Neural progenitor cell (in vitro differentiated cells): ENCODE measurements around the gene STRA6. TPM values are rescaled to one million over a fixed set of nuclear protein-coding genes. Genes with fewer than 3 reads are reported as not detected.

ENCODE experiments used
- DNase-seq: peaks from one replicate; pipeline ENCODE4 v3.0.0-alpha.2; 2016; ENCODE audit warnings: low spot score
- H2AFZ ChIP-seq: fragments of 200-600 bp; sonication (generic); replicated peaks from 2 replicates; pipeline ENCODE4 v1.6.1; 2016; ENCODE audit warnings: antibody characterized with exemption
- H3F3A ChIP-seq: fragments of 200-600 bp; sonication (generic); 2 replicates; pipeline ENCODE4 v1.6.1; 2016; ENCODE audit warnings: antibody characterized with exemption, low read depth
- H3K27ac ChIP-seq: fragments of 200-600 bp; sonication (generic); 2 replicates; pipeline ENCODE4 v1.5.1; 2016; ENCODE audit warnings: mild to moderate bottlenecking
- H3K27me3 ChIP-seq: fragments of 200-600 bp; sonication (generic); 2 replicates; pipeline ENCODE4 v1.6.1; 2016; ENCODE audit warnings: mild to moderate bottlenecking, moderate library complexity
- H3K36me3 ChIP-seq: fragments of 200-600 bp; sonication (generic); 2 replicates; pipeline ENCODE4 v1.5.1; 2016
- H3K4me1 ChIP-seq: fragments of 200-600 bp; sonication (generic); 2 replicates; pipeline ENCODE4 v1.6.1; 2016; ENCODE audit warnings: mixed run types
- H3K4me2 ChIP-seq: fragments of 200-600 bp; sonication (generic); 2 replicates; pipeline ENCODE4 v1.6.1; 2016
- H3K4me3 ChIP-seq: fragments of 200-600 bp; sonication (generic); 2 replicates; pipeline ENCODE4 v1.5.1; 2016
- H3K79me2 ChIP-seq: fragments of 200-600 bp; sonication (generic); 2 replicates; pipeline ENCODE4 v1.6.1; 2016; ENCODE audit warnings: low read depth
- H3K9ac ChIP-seq: fragments of 200-600 bp; sonication (generic); 2 replicates; pipeline ENCODE4 v1.6.1; 2016
- H3K9me3 ChIP-seq: fragments of 200-600 bp; sonication (generic); 2 replicates; pipeline ENCODE4 v1.5.1; 2016; ENCODE audit warnings: low read depth
- H4K20me1 ChIP-seq: fragments of 200-600 bp; sonication (generic); 2 replicates; pipeline ENCODE4 v1.6.1; 2016; ENCODE audit warnings: low read depth
- H3K27ac Mint-ChIP-seq: 3 replicates; pipeline ENCODE4 v1.8.0; 2021; ENCODE audit warnings: mixed read lengths
- H3K27me3 Mint-ChIP-seq: 2 replicates; pipeline ENCODE4 v1.8.0; 2022; ENCODE audit warnings: low read depth, mild to moderate bottlenecking, inconsistent platforms, moderate library complexity, mixed read lengths; ENCODE audit not compliant: insufficient read depth
- H3K36me3 Mint-ChIP-seq: 3 replicates; pipeline ENCODE4 v1.8.0; 2021; ENCODE audit warnings: mixed read lengths
- H3K4me1 Mint-ChIP-seq: 3 replicates; pipeline ENCODE4 v1.8.0; 2021; ENCODE audit warnings: mixed read lengths
- H3K4me3 Mint-ChIP-seq: 3 replicates; pipeline ENCODE4 v1.8.0; 2021; ENCODE audit warnings: mild to moderate bottlenecking, moderate library complexity, mixed read lengths
- H3K9me3 Mint-ChIP-seq: 3 replicates; pipeline ENCODE4 v1.8.0; 2020; ENCODE audit warnings: mixed read lengths
- CTCF ChIP-seq: fragments of 200-600 bp; sonication (generic); IDR thresholded peaks from 2 replicates; pipeline ENCODE4 v1.5.1; 2017; ENCODE audit warnings: antibody characterized with exemption, mild to moderate bottlenecking
- EZH2 ChIP-seq: fragments of 200-600 bp; sonication (generic); IDR thresholded peaks from 2 replicates; pipeline ENCODE4 v1.6.1; 2017; ENCODE audit warnings: antibody characterized with exemption, mild to moderate bottlenecking, moderate library complexity
- EZH2phosphoT487 ChIP-seq: fragments of 200-600 bp; sonication (generic); IDR thresholded peaks from 2 replicates; pipeline ENCODE4 v1.6.1; 2017; ENCODE audit warnings: antibody characterized with exemption
- total RNA-seq: library from RNA; depleted of rRNA; stranded (reverse); fragments of >200 nt; gene quantifications from 2 replicates; pipeline ENCODE4 v1.2.3, GENCODE V29; 2015; ENCODE audit warnings: low replicate concordance

Gene STRA6
- total RNA-seq, 1 donor from 2014 or later = 3.1 TPM

GRCh38 chr15:74217907-74218885 lies 15.6 kb upstream of the STRA6 start:
- Mint-ChIP-seq H3K27ac (peak overlapping the region; percentile 35), H3K9me3 (no peaks in the 10 kb centered on the region), H3K36me3 (no peaks in the 10 kb centered on the region), H3K4me1 (peaks cover 73% of the 10 kb centered on the region), H3K27me3 (peaks cover 22% of the 10 kb centered on the region), H3K4me3 (no peak overlapping the region)
- TF ChIP-seq CTCF = no peak
- no peak for TF ChIP-seq EZH2phosphoT487
- no peak for TF ChIP-seq EZH2
- Histone ChIP-seq H3K4me3 (no peak overlapping the region), H3K36me3 (no peaks in the 10 kb centered on the region), H3K27ac (no peak overlapping the region), H4K20me1 (no peaks in the 10 kb centered on the region), H3K4me1 (peaks cover 64% of the 10 kb centered on the region), H2AFZ (no peak overlapping the region), H3K9me3 (no peaks in the 10 kb centered on the region), H3K79me2 (no peaks in the 10 kb centered on the region), H3F3A (peaks cover 57% of the 10 kb centered on the region), H3K27me3 (peaks cover 32% of the 10 kb centered on the region), H3K9ac (no peak overlapping the region), H3K4me2 (no peak overlapping the region)
- DNase-seq = no peak

GRCh38 chr15:74216949-74217348 lies 14.4 kb upstream of the STRA6 start:
- peaks cover 72% of the 10 kb centered on the region for H3K4me1 Mint-ChIP-seq

DNA sequence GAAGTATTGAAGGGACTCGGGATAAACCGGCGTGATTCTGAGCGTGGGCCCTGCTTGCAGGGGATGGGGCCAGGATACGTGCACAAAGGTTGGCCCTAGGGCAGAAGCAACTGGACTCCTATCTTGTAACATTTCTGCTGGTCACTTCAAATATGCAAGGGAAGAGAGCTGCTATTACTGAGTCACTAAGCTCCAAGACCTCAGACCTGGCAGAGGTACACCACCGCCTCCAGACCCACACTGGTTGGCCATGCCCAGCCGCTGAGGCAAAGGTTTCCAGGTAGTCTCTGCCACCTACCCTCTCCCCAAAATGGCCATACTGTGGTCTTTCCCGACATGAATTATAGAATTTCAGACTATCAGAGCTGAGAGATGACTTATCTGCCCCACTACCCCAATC lies 13.4 kb upstream of the STRA6 start:
- Histone ChIP-seq H3K4me3 (no peak overlapping the region), H3K27ac (no peak overlapping the region), H3K79me2 (no peaks in the 10 kb centered on the region), H3F3A (peaks cover 54% of the 10 kb centered on the region), H3K36me3 (no peaks in the 10 kb centered on the region), H3K27me3 (peaks cover 13% of the 10 kb centered on the region), H4K20me1 (no peaks in the 10 kb centered on the region), H3K9ac (no peak overlapping the region), H3K4me2 (peak overlapping the region; percentile 58), H3K9me3 (no peaks in the 10 kb centered on the region), H2AFZ (no peak overlapping the region), H3K4me1 (peaks cover 59% of the 10 kb centered on the region)
- no peak for TF ChIP-seq CTCF
- TF ChIP-seq EZH2 = no peak
- TF ChIP-seq EZH2phosphoT487 = no peak
- no peak overlapping the region for H3K27ac Mint-ChIP-seq
- peaks cover 22% of the 10 kb centered on the region for H3K27me3 Mint-ChIP-seq
- H3K4me3 Mint-ChIP-seq = no peak overlapping the region
- no peak for DNase-seq
- H3K9me3 Mint-ChIP-seq = no peaks in the 10 kb centered on the region
- H3K36me3 Mint-ChIP-seq = no peaks in the 10 kb centered on the region
- H3K4me1 Mint-ChIP-seq = peaks cover 69% of the 10 kb centered on the region

More at GRCh38 chr15:74216949-74217348, 14.4 kb upstream of the STRA6 start:
- no peaks in the 10 kb centered on the region for H3K9me3 ChIP-seq
- no peak overlapping the region for H3K9ac ChIP-seq
- H3K4me3 ChIP-seq = no peak overlapping the region
- H3K4me2 ChIP-seq = no peak overlapping the region
- H3K4me1 ChIP-seq = peaks cover 64% of the 10 kb centered on the region
- H3K36me3 ChIP-seq = no peaks in the 10 kb centered on the region
- H3K27ac ChIP-seq = no peak overlapping the region
- no peak overlapping the region for H3K4me3 Mint-ChIP-seq
- H3K27ac Mint-ChIP-seq = peak overlapping the region; percentile 93
- no peaks in the 10 kb centered on the region for H3K79me2 ChIP-seq
- H3K36me3 Mint-ChIP-seq = no peaks in the 10 kb centered on the region
- H3K9me3 Mint-ChIP-seq = no peaks in the 10 kb centered on the region
- TF ChIP-seq CTCF (no peak), EZH2 (no peak), EZH2phosphoT487 (no peak)
- DNase-seq = no peak
- peaks cover 57% of the 10 kb centered on the region for H3F3A ChIP-seq
- H3K27me3 Mint-ChIP-seq = peaks cover 21% of the 10 kb centered on the region
- H4K20me1 ChIP-seq = no peaks in the 10 kb centered on the region
- H3K27me3 ChIP-seq = peaks cover 20% of the 10 kb centered on the region
- no peak overlapping the region for H2AFZ ChIP-seq
